MV-4-11 (cell line): ENCODE results near the gene SPDYE2B.
"Not testable (repeated sequence)": the region's sequence is repeated elsewhere in the genome, so short reads cannot be mapped to it uniquely, and the experiment has no call there.

Experiments used
- DNase-seq: peaks from one replicate; lab custom pipeline; 2025; lab: John Stamatoyannopoulos, UW

The SPDYE2B gene

GRCh38 chr7:102643404-102643803, 6.7 kb upstream of the SPDYE2B start:
- DNase-seq, result not testable (repeated sequence)

DNA sequence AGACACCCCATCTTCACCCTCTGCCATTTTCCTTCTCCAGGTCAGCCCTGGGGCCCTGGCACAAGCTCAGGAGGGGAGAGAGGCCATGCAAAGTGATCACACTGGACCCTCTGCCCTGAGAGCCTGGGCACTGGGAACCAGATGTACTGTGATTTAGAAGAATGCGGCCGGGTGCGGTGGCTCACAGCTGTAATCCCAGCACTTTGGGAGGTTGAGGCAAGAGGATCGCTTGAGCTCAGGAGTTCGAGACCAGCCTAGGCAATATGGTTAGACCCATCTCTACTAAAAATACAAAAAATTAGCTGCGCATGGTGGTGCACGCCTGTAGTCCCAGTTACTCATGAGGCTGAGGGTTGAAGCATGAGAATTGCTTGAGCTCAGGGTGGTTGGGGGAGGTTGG, 2.3 kb upstream of the SPDYE2B start:
- not testable (repeated sequence) for DNase-seq

GRCh38 chr7:102664765-102665164, 14.6 kb downstream of the SPDYE2B start:
- not testable (repeated sequence) for DNase-seq

GRCh38 chr7:102666850-102667249, 16.7 kb downstream of the SPDYE2B start:
- DNase-seq, result not testable (repeated sequence)

DNA sequence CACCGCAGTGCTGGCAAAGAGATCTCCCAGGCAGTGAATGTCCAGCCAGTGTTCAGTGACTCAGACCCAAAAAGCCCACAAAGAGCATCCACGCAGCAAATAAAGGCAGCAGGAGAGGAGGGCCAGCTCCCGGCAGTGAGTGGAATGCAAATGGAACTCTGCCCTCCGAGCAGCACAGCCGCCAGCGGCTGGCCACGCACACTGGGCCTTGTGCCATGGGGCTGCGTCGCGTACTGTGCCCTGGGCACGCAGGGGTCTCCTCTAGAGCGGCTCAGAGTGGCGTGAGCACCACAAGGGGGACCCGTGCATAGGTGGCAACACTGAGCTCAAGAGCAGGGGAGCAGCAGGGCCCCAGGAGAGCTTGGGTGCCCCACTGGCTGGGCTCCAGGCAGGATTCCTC, 17.4 kb downstream of the SPDYE2B start:
- DNase-seq, result not testable (repeated sequence)

DNA sequence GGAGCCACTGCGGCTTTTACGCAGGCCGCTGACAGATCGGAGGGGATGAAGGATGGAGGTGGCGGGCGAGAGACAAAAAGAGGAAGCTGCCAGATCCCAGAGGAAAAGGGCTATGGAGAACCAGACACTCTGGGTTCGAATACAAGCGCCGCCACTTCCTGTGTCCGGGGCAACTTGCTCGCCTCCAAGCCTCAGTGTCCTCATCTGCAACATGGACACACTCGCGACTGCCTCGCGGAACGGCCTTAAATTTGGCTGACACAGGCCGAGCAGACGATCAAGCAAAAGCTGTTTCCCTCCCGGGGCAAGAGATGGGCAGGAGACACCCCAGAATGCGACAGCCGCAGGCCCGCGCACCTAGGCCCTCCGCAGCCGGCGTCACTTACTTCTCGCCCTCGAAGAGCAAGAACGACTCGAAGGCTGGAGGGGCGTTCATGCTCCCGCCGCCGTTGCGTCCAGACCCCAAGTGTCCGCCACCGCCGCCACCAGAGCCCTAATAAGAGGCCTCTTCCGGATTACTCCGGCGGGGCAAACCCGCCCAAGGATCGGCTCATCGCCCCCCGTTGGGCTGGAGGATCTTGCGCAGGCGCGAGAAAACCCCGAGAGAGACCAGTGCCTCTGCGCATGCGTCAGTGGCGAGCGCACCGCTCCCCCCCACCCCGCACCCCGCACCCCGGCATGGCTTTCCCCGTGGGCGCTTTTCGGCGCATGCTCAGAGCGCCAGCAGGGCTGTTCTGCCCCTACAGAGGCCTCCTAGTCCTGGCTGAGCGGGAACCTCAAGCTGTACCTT, 21.2 kb downstream of the SPDYE2B start, which contains the start of gene POLR2J2:
Gene POLR2J2 (minus strand): TSS at position 498 of the 790 bp plus-strand sequence. CDS start 62 bp downstream, at position 436.
- DNase-seq, result not testable (repeated sequence)

- not testable (repeated sequence) for DNase-seq
Observed at GRCh38 chr7:102671956-102672307, 21.8 kb downstream of the SPDYE2B start.

DNA sequence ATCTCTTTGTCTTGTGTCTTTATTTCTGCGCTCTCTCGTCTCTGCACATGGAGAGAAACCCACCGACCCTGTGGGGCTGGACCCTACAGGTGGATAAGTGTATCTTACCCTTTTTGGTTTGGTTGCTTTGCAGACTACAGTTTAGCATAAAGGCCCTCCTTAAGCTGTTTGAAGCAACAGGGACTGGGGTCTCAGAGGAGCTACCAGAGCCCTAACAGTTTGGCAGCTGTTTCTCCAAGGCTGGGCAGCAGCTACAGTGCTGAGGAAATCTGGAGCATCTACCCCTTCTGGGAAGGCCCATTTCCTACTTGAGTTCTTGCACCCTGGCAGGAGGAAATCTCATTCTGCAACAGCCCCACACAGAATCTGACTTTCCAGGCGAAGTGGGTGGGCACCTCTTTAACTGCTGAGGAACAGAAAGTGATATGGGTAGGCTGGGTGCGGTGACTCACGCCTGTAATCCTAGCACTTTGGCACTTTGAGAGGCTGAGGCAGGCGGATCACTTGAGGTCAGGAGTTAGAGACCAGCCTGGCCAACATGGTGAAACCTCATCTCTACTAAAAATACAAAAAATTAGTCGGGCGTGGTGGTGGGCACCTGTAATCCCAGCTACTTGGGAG, 23.4 kb downstream of the SPDYE2B start:
- DNase-seq, result not testable (repeated sequence)

- not testable (repeated sequence) for DNase-seq
Observed at GRCh38 chr7:102675545-102675944, 25.4 kb downstream of the SPDYE2B start.

GRCh38 chr7:102680780-102681179, 30.7 kb downstream of the SPDYE2B start:
- not testable (repeated sequence) for DNase-seq

- DNase-seq, result not testable (repeated sequence)
Observed at GRCh38 chr7:102682560-102682959, 32.4 kb downstream of the SPDYE2B start.

DNA sequence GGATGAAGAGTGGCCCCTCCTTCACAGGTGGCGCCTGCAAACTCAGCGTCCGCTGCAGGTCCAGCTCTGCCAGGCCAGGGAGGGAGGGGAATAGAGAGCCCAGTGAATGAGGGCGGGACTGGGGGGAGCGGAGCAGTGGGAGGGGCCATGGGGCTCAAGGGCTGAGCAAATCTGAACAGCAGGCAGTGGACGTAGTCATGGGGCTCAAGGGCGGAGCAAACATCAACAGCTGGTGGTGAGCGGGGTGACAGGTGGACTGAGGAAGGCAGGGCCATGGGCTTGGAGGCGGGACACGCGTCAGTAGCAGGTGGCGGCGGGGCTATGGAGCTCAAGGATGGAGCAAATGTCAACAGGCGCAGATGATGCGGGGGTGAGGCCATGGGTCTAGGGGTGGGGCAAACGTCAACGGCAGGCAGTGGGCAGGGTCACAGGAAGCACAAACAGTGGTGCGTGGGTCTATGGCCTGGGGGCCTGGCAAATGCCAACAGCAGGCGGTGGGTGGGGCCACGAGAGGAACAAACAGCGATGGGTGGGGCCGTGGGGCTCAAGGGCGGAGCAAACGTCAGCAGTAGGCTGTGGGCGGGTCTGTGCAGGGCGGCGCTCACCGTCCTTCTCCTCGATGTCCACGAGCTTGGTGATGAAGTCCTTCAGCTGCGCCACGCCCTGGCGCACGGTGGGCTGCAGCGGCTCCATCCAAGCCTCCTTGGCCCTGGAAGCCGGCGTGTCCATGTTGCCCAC, 38.3 kb downstream of the SPDYE2B start:
- DNase-seq, result not testable (repeated sequence)

DNA sequence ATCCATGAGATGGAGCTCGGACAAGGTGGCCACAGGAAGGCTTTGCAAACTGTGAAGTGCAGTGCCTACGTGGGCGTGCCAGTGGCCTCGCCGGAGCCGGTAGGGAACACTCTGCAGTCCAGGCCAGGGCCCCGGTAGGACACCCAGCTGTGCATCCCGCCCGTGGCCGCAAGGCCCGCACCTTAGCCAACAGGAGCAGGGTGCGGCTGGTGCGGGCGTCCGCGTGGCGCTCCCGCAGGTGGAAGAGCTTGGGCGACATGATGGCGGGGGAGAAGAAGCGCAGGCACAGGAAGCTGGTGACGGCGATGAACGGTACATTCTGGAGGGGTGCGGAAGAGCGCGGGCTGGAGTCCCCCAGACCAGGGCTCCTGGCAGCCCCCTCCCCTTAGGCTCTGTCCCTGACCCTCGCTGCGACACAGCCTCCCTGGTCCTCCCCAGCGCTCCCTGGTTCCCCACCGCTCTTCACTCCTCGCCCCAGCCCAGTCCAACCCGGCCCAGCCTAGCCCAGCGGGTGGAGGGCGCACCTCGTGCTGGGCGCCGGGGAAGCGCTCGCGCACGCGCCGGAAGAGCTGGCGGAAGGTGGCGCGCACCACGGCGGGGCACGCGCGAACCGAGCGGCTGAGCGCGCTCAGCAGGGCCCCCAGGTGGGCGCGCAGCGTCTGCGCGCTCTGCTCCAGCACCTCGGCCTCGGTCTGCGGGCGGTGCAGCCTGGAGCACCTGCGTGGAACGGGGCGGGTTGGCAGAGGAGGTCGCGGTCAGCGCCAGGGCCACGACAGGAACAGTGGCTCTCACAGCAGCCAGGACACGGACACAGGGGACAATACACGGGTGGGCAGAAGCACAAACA, 39.5 kb downstream of the SPDYE2B start:
- DNase-seq, result not testable (repeated sequence)

DNA sequence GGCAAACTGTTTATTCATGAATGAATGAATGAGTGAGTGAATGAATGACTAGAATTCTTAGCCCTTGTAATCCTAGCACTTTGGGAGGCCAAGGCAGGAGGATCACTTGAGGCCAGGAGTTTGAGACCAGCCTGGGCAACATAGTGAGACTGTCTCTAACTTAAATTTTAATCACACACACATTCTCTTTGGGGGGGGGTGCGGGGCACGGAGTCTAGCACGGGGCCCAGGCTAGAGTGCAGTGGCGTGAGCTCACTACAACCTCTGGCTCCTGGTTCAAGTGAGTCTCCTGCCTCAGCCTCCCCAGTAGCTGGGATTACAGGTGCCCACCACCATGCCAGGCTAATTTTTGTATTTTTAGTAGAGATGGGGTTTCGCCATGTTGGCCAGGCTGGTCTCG, 40.5 kb downstream of the SPDYE2B start:
- not testable (repeated sequence) for DNase-seq

DNA sequence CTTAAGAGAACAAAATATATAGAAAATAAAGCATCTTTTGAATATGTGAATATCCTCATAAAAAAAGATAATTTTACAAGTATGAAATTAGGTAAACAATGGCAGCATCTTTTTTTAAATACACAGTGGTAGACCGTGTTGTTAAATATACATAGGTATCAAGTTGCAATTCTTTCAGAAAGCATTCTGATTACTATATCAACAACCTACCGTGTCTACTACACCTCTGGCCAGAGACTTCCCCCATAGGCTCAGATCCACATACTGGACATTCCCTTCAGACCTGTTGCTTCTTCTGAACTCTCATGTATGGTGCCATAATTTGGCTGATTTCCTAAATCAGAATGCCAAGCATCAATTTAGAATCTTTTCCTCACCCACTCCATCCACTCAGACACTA, 43.9 kb downstream of the SPDYE2B start:
- not testable (repeated sequence) for DNase-seq

GRCh38 chr7:102695033-102695552, 45.0 kb downstream of the SPDYE2B start:
- DNase-seq, result not testable (repeated sequence)

DNA sequence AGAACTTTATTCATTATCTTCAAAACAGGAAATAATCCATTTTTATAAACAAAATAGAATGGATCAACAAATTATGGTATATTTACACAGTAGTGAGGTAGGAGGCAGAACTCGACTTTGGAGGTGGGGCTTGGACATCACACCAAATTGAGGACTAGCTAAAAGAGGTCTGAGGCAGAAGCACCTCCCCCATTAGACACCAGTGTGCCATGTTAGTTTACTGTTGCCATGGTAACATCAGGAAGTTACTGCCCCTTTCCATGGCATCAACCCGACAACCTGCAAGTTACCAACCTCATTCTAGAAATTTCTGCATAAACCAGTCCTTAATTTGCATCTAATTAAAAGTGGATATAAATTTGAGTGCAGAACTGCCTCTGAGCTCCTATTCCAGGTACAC, 45.9 kb downstream of the SPDYE2B start:
- DNase-seq, result not testable (repeated sequence)

GRCh38 chr7:102697642-102698512, 47.8 kb downstream of the SPDYE2B start:
- not testable (repeated sequence) for DNase-seq

DNA sequence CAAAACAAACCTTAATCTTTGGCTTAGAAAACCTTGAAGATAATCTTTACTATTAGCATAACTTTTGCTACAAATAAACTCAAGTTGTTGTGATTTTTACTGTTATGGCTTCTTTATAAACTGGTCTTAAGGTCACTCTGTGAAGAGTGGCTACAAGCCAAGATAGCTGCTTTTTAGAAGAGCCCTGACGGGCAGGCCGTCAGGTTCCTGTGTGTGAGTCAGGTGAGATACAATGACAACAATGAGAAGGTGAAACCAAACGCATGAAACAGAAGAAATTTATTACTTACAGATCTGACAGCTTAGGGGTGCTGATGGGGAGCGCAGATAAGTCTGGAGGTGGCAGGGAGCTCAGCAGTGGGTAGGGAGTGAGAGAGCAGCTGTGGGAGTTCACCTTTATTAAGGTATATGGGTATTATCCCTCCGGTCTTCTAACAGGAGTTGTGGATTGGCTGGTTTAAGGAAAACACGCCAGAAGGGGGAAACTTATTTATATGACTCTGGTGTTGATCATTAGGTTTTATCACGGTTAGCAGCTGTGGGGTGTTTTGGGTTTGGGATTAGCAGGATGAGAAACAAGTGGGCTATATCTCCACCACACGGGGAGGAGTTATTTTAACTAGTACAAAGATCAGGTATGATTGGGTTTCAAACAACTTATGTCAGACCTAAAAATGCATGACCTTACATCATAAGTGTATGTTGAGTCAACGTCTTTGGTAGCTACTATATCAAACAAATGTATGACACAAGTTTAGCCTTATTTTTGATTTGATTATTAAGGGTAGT, 49.0 kb downstream of the SPDYE2B start:
- not testable (repeated sequence) for DNase-seq
